ENCODE measurements around the gene EPHB4.

The EPHB4 gene

DNA sequence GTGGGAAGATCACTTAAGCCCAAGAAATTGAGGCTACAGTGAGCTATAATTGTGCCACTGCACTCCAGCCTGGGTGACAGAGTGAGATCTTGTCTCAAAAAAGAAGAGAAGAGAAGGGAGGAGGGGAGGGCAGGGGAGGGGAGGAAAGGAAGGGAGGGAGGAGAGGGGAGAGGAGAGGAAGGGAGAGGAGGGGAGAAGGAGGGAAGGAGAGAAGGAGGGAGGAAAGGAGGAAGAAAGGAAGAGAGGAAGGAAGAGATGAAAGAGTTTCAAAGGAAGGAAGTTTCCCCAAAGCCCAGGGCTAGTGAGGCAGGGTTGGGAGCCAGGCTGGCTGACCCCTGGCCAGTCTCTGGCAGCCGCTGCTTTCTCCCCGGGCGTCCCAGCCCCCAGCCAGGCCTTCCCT lies 32.6 kb downstream of the EPHB4 start:
- DNase-seq (ENCODE audit: low spot score) = no peak
- Histone ChIP-seq H3K4me3 (no peak overlapping the region), H3K27ac (no peak overlapping the region)
- TF ChIP-seq, protein P1, sequence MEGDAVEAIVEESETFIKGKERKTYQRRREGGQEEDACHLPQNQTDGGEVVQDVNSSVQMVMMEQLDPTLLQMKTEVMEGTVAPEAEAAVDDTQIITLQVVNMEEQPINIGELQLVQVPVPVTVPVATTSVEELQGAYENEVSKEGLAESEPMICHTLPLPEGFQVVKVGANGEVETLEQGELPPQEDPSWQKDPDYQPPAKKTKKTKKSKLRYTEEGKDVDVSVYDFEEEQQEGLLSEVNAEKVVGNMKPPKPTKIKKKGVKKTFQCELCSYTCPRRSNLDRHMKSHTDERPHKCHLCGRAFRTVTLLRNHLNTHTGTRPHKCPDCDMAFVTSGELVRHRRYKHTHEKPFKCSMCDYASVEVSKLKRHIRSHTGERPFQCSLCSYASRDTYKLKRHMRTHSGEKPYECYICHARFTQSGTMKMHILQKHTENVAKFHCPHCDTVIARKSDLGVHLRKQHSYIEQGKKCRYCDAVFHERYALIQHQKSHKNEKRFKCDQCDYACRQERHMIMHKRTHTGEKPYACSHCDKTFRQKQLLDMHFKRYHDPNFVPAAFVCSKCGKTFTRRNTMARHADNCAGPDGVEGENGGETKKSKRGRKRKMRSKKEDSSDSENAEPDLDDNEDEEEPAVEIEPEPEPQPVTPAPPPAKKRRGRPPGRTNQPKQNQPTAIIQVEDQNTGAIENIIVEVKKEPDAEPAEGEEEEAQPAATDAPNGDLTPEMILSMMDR (IDR thresholded peaks at IDR 0.05) = no peak

DNA sequence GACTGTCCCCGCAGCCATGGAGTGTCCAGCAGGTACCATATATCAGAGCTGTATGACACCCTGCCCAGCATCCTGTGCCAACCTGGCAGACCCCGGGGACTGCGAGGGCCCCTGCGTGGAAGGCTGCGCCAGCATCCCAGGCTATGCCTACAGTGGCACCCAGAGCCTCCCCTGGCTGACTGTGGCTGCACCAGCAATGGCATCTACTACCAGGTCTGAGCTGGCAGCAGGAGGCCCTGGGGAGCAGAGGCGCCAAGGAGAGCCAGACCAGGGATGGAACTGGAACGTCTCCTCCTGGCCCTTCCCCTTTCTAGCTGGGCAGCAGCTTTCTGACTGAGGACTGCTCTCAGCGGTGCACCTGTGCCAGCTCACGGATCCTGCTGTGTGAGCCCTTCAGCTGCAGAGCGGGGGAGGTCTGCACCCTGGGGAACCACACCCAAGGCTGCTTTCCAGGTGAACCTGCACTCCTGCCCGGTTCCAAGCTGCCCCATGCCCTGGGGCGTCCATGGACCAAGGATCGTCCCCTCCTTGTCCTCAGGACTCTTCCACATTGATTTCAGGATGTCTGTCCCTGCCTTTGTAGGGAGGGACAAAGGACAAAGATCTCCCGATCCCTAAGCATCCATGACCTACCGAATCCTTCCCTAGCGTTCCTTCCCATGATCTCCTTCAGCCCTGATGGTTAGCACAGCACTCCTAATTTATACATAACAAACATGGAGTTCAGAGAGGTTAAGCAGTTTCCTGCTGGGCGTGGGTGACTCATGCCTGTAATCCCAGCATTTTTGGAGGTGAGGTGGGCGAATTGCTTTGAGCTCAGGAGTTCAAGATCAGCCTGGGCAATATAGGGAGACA lies 33.3 kb downstream of the EPHB4 start:
- H3K27ac ChIP-seq = no peak overlapping the region
- DNase-seq (ENCODE audit: low spot score) = no peak
- TF ChIP-seq, protein P1 (IDR thresholded peaks at IDR 0.05) = no peak
- no peak overlapping the region for H3K4me3 ChIP-seq

DNA sequence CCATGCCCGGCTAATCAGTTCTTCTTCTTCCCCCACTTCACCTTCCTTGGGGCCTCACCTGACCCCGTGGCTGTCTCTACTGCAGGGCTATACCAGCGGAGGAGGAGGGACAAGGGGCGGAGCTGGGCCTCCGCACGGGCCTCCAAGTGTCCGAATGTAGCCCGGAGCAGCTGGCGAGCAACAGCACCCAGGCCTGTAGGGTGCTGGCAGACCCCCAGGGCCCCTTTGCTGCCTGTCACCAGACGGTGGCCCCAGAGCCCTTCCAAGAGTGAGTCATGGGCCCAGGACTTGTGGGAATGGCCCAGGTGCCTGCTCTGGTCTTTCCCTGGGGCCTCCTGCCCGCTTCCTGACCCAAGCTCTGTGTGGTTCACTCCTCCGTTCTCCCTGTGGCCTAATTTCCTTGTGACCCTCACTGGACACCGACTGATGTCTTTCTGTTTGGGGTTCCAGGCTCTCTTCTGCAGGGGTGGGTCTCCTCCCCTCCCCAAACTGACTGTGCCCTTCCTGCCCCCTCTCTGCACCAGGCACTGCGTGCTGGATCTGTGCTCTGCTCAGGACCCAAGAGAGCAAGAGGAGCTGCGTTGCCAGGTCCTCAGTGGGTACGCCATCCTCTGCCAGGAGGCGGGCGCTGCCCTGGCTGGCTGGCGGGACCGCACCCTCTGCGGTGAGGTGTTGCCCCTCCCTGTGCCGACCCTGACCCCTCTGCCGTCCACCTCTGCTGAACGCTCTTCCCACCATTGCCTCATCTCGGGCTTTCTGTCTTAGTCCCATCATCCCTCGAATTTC lies 35.2 kb downstream of the EPHB4 start:
- DNase-seq (ENCODE audit: low spot score) = no peak
- H3K27ac ChIP-seq = no peak overlapping the region
- H3K4me3 ChIP-seq = no peak overlapping the region
- TF ChIP-seq, protein P1 (IDR thresholded peaks at IDR 0.05) = no peak

DNA sequence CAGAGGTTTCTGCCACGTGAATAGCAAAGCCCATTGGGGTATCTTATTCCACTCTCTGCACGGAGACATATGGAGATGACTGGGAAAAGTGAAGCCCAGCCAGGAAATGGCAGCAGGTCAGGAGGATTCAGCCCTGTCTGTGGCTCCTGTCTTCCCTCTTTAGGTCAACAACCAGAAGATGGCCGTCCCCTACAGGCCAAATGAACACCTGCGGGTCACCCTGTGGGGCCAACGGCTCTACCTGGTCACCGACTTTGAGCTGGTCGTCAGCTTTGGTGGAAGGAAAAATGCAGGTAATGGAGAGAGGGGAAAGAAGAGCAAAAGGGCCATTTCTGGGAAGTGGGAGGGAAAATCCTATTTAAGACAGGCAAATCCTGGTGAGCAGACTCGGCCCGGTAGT lies 38.3 kb downstream of the EPHB4 start:
- Histone ChIP-seq H3K4me3 (no peak overlapping the region), H3K27ac (no peak overlapping the region)
- TF ChIP-seq, protein P1 (IDR thresholded peaks at IDR 0.05) = no peak
- no peak for DNase-seq (ENCODE audit: low spot score)

DNA sequence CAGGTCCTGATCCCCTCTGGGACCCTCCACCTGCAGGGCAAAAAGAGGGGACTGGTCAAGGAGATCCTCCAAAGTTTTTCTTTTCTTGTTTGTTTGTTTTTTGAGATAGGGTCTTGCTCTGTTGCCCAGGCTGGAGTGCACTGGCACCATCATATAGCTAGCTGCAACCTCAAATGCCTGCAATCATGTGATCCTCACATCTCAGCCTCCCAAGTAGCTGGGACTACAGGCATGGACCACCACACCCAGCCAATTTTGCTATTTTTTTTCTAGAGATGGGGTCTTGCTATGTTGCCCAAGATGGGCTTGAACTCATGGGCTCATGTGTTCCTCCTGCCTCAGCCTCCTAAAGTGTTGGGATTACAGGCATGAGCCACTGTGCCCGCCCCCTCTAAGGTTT lies 41.0 kb downstream of the EPHB4 start:
- no peak for DNase-seq (ENCODE audit: low spot score)
- TF ChIP-seq, protein P1 (IDR thresholded peaks at IDR 0.05) = no peak
- no peak overlapping the region for H3K4me3 ChIP-seq
- H3K27ac ChIP-seq = no peak overlapping the region

DNA sequence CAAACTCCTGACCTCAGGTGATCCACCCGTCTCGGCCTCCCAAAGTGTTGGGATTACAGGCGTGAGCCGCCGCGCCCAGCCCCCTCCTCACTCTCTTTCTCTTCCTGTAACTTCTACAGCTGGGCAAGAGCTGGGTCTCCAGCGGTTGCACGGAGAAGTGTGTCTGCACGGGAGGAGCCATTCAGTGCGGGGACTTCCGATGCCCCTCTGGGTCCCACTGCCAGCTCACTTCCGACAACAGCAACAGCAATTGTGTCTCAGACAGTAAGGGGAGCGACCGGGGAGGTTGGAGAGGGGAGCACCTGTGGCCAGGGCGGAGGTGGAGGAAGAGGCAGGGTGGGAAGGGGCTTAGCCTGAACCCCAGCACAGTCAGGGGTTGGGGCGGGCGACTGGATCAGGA lies 41.4 kb downstream of the EPHB4 start:
- Histone ChIP-seq H3K27ac (no peak overlapping the region), H3K4me3 (no peak overlapping the region)
- TF ChIP-seq, protein P1 (IDR thresholded peaks at IDR 0.05) = no peak
- DNase-seq (ENCODE audit: low spot score) = no peak
